ENCODE results near the gene BAZ2B.
"Not testable (repeated sequence)": the region's sequence is repeated elsewhere in the genome, so short reads cannot be mapped to it uniquely, and the experiment has no call there.

Gene BAZ2B

DNA sequence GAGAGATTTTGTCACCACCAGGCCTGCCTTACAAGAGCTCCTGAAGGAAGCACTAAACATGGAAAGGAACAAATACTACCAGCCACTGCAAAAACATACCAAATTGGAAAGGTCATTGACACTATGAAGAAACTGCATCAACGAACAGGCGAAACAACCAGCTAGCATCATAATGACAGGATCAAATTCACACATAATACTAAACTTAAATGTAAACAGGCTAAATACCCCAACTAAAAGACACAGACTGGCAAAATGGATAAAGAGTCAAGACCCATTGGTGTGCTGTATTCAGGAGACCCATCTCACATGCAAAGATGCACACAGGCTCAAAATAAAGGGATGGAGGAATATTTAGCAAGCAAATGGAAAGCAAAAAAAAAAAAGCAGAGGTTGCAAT lies 9.3 kb upstream of the BAZ2B start:
- H3K27ac Mint-ChIP-seq, H3K4me3 Mint-ChIP-seq, DNase-seq, H3K27me3 Mint-ChIP-seq, ATAC-seq, H3K4me1 Mint-ChIP-seq: not testable (repeated sequence)
- peaks cover 7 to 12% of the 10 kb centered on the region in 2 donors for H3K9me3 Mint-ChIP-seq

DNA sequence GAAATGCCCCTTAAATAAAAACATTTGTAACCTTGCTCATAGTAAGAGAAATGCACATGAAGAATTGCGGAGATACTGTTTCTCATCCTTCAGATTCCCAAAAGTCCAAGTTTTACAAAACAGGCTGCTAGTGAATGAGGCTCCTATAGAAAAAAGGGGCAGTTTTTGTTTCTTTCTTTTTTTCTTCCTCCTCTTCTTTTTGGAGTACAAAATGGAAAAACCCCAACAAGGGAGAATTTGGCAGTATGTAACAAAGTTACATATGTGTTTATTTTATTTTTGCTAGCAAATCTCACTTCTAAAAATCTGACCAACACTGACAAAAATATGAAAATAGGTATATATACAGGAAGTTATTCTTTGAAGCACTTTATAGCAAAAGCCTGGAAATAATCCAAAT lies 7.1 kb upstream of the BAZ2B start:
- ATAC-seq (no peak), DNase-seq (no peak)
- no peak overlapping the region for H3K27ac Mint-ChIP-seq
- no peak overlapping the region for H3K4me3 Mint-ChIP-seq
- peaks cover 7% of the 10 kb centered on the region in 2 donors for H3K9me3 Mint-ChIP-seq
- no peaks in the 10 kb centered on the region for H3K4me1 Mint-ChIP-seq
- no peaks in the 10 kb centered on the region for H3K27me3 Mint-ChIP-seq

DNA sequence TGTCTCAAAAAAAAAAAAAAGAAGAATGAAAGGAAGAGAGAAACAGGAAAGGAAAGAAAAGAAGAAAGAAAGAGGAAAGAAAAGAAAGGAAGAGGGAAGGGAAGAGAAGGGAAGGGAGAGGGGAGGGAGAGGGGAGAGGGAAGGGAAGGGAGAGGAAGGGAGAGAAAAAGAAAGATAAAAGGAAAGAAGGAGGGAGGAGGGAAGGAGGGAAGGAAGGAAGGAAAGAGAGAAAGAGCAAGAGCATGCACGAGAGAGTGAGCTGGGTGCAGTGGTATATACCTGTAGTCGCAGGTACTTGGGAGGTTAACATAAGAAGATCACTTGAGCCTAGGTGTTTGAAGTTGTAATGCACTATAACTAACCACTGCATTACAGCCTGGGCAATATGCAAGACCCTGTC lies 6.6 kb upstream of the BAZ2B start:
- H3K9me3 Mint-ChIP-seq: peaks cover 3 to 7% of the 10 kb centered on the region in 2 donors
- no peak overlapping the region for H3K4me3 Mint-ChIP-seq
- H3K27me3 Mint-ChIP-seq: no peaks in the 10 kb centered on the region
- DNase-seq (no peak), ATAC-seq (no peak)
- no peak overlapping the region for H3K27ac Mint-ChIP-seq
- no peaks in the 10 kb centered on the region for H3K4me1 Mint-ChIP-seq

DNA sequence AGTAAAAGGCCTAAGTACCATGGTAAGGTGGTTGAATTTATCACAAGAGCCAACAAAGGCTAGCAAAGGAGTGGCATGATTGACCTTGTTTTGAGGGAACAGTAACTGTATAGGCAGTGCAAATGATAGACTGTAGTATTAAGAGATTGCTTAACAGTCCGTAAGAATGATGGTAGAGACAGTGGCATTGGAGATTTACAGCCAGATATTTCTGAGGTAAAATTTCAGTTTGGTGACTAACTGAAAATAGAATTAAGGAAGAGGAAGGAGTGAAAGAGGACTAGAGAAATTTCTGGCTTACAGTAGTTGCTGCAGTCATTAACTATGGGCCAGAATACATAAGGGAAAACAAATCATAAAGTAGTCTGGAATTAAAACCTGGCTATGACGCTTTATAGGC lies 4.4 kb upstream of the BAZ2B start:
- DNase-seq (no peak), ATAC-seq (no peak)
- no peaks in the 10 kb centered on the region for H3K9me3 Mint-ChIP-seq
- no peak overlapping the region for H3K4me3 Mint-ChIP-seq
- no peak overlapping the region for H3K27ac Mint-ChIP-seq
- no peaks in the 10 kb centered on the region for H3K27me3 Mint-ChIP-seq
- H3K4me1 Mint-ChIP-seq: peaks cover 6% of the 10 kb centered on the region

DNA sequence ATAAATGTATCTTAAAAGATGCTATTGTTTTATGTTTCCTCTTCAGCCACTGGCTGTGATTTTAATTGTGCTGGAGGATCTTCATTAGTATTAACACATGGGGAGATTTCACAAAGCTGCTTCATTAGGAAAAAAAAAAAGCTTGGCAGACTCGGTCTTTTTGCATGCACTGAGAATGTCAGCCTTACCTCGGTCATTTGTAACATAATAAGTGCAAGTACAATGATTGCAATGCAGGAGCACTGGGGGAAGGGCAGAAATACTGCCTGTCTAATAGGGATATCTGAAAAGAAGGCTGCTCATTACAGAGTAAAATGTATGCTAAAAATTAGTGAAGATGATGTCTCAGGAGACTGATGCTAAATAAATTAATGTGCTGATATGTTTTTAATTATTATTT lies 1.3 kb upstream of the BAZ2B start:
- H3K27me3 Mint-ChIP-seq: peaks cover 7% of the 10 kb centered on the region
- ATAC-seq (no peak), DNase-seq (no peak)
- no peak overlapping the region for H3K4me3 Mint-ChIP-seq
- H3K27ac Mint-ChIP-seq: no peak overlapping the region
- no peaks in the 10 kb centered on the region for H3K9me3 Mint-ChIP-seq
- H3K4me1 Mint-ChIP-seq: peaks cover 13% of the 10 kb centered on the region

DNA sequence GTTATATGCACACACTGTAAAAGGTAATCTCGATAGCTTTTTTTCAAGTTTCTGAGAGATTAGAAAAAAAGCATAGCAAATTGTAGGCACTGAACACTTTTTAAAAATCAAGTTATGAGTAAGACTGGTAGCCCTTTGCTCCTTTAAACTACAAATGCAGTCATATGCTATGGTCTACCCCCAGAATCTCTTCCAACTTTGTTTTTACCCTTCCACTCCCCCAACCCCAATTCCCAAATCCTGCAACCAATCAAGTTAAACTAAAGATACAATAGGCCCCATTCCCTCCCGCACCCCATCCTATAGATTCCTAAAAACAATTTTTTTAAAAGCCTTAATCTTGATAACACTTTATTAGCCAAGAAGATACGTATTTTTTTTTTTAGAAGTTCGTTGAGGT lies 752 bp upstream of the BAZ2B start:
- Mint-ChIP-seq H3K27me3 (peaks cover 7% of the 10 kb centered on the region), H3K4me3 (no peak overlapping the region)
- no peak for ATAC-seq

DNA sequence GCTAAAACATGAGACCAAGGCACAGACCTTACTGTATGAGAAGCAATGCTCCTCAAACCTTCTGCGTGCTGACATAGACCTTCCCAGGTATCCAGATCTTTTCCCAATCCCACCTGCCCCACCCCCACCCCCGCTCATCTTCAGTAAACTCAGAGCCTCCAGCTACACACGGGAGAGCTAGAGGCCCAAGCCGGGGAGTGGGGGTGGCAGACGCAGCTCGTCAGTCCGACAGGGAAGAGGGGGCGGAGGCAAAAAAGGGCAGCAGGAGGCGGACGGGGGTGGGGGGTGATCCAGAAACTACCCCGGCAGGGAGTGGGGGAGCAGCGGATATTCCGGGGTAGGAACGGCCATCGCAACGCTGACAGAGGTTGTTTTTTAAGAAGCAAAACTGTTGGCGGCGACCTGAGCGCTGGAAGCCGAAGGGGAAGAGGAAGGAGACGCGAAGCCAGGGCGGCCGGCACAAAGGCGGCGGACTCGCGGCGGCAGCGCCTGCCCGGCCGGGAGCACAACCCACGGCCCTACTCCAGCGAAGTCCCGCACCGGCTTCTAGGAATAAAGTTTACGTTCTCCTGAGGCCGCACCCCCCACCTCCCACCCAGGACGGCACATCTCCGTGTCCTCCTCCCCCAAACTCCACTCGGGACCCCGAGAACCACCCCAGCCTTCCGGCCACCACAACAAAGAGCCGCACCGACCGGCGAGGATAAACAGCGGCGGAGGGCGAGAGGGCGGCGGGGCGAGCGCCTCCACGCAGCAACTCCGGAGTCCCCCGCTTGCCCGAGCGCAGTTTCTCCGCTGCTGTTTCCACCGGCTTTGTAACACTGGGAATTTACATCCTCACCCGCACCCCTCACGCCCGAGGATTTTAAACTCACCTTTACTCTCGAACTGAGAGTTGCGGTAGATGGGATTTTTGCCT lies 722 bp downstream of the BAZ2B start:
- H3K4me1 Mint-ChIP-seq: peaks cover 13% of the 10 kb centered on the region
- peaks cover 7% of the 10 kb centered on the region for H3K27me3 Mint-ChIP-seq
- peak overlapping the region; percentile 90 to 91 for H3K4me3 Mint-ChIP-seq
- H3K9me3 Mint-ChIP-seq: no peaks in the 10 kb centered on the region
- H3K27ac Mint-ChIP-seq: peak overlapping the region; percentile 87 to 88
- ATAC-seq (peak; percentile 85), DNase-seq (peak; percentile 32 to 41)

More for the DNA sequence above, 752 bp upstream of the BAZ2B start:
- DNase-seq: no peak
- H3K27ac Mint-ChIP-seq: no peak overlapping the region
- H3K9me3 Mint-ChIP-seq: no peaks in the 10 kb centered on the region
- H3K4me1 Mint-ChIP-seq: peaks cover 13% of the 10 kb centered on the region

DNA sequence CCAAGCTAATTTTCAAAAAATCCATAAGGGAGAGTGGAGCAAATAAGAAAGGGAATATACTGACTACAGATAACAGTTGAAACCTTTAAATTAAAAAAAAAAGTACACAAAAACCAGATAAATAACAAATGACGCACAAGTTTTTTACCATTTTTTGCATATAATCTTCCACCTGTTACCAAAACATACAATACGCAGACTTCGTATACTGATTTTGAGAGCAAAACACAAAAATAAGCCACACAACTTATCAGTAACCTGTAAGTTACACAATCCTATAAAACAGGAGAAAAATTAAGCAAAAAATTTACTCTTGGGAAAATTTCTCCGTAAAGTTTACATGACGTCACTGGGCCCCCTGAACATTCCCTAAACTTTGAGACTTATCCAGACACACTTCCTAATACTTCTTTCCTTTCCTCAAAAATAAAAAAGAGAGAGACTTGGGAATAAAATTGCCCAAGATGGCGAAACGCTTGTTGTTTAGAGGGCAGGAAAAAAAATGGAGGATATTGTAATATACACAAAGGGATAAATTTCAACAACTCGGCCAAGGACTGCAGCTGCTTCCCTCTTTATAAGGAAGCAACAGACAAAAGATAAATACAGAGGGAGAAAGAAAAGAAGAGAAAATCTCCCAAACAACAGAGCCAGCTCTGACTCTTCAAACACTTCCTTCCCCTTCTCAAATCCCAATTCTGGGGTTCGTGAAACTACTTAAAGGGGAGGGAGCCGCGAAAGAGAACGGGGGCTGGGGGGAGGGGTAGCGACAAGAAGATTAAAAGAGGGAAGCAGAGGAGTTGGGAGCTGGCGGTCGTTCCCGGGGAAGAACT lies 1.6 kb downstream of the BAZ2B start:
- peak overlapping the region; percentile 90 to 91 for H3K4me3 Mint-ChIP-seq
- H3K4me1 Mint-ChIP-seq: peaks cover 13% of the 10 kb centered on the region
- peak overlapping the region; percentile 42 to 88 for H3K27ac Mint-ChIP-seq
- no peaks in the 10 kb centered on the region for H3K9me3 Mint-ChIP-seq
- DNase-seq (no peak), ATAC-seq (no peak)
- peaks cover 7% of the 10 kb centered on the region for H3K27me3 Mint-ChIP-seq

DNA sequence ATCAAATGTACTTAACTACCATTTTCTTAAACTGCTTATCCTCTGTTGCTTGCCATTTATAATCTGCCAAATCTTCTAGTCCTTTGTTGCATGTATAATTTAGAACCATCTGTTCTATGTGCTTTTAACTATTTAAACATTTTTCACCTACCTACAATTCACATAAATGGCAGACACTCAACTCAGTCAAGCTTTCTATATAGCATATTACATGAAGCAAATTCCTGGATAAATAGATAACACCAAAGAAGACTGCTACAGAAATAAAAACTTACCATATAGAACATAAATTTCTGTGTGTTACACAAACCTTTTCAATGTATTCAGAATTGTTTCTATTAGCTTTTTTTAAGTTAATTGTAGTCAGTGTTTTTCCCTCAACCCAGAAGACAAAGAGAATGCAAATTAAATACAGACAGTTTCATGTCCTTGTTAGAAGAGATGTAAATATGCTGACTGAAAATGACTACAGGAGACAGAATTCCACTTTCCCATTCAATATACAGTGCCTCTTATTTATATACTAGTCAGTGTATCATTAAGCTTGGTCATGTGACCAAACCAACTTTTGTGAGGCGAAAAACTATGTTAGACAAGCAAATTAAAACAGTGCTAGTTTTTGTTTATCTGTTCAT lies 2.6 kb downstream of the BAZ2B start:
- H3K9me3 Mint-ChIP-seq: no peaks in the 10 kb centered on the region
- peaks cover 13% of the 10 kb centered on the region for H3K4me1 Mint-ChIP-seq
- peaks cover 7% of the 10 kb centered on the region for H3K27me3 Mint-ChIP-seq
- no peak overlapping the region for H3K4me3 Mint-ChIP-seq
- DNase-seq (no peak), ATAC-seq (no peak)
- no peak overlapping the region for H3K27ac Mint-ChIP-seq

DNA sequence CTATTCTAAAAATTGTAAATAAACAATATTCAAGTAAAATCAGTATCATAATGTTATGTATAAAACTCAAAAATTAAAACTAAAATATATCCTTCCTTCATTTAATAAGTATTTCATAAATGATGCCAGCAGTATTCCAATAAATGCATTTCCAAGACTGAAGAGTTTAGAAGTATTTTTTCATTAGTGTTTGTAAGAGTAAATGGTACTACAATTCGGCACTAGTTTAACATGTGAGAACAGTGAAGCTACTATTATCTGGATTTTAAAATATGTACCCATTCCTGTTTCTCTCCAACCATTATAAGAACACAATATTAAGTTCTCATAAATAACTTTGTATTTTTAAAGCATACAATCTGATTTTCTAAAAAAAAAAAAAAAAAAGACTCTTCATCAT lies 3.3 kb downstream of the BAZ2B start:
- DNase-seq: no peak
- Mint-ChIP-seq H3K27ac (no peak overlapping the region), H3K27me3 (peaks cover 7% of the 10 kb centered on the region), H3K9me3 (no peaks in the 10 kb centered on the region), H3K4me1 (peaks cover 13% of the 10 kb centered on the region), H3K4me3 (no peak overlapping the region)
- no peak for ATAC-seq

DNA sequence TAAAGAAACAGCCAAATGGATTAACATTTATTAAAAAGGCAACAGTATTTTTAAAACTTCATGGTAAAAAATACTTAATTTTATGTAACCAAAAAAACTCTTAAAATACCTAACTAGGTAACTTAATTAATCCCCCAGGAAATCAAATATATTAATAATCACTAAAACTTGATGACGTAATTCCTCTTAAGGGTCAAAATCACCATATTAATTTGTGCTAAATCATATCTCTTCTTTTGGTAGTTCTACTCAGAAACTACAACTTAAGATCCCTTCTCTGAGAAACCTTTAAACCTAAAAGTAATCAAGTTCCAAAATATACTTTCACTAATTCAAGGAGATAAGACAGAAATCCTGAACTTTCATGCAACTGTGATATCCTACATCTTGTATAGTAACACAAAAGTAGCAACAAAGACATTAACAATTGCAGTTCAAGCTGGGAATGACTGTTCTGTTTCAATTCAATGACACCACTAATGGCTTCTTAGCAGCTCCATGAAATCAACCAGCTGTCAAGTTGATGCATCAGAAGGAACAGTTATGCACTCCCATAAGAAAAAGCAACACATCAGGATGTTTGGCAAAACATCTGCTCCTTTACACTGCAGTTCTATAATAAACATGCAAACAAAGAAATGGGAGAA lies 4.0 kb downstream of the BAZ2B start:
- H3K27ac Mint-ChIP-seq: no peak overlapping the region
- DNase-seq: no peak
- no peak overlapping the region for H3K4me3 Mint-ChIP-seq
- peaks cover 13% of the 10 kb centered on the region for H3K4me1 Mint-ChIP-seq
- peaks cover 7% of the 10 kb centered on the region for H3K27me3 Mint-ChIP-seq
- no peaks in the 10 kb centered on the region for H3K9me3 Mint-ChIP-seq
- no peak for ATAC-seq

DNA sequence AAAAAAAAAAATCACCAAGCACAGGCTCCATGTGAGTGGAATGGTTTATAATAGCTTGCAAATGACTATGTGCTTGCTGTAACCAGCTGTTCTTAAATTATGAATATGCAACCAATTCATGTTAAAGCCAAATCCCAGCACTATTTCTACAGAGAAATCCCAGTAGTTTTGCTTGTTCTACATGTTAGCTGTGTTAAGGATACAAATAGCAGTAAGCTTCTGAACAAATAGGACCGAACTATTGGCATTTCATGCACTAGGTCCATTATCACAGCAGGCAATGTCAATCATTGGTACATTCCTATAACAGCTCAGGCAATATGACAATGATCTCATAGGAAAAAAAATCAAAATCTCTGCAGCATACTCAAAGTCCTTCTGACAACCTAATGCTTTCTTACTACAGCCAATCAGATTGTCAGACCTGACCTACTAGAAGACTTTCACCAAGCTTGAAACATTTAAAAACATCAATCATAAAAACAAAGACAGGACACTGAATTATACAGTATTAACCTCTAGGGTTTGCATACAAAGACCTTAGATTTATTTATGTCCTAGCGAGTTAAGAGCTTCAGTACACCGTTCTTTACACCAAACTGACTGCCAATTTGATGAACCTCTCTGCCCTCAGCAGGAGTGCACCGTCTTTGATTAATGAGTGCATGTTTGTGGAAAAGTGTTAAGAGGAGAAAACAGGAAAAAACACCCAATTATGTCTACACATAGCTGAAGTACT lies 6.4 kb downstream of the BAZ2B start:
- peaks cover 5% of the 10 kb centered on the region for H3K4me1 Mint-ChIP-seq
- no peak overlapping the region for H3K27ac Mint-ChIP-seq
- ATAC-seq (no peak), DNase-seq (no peak)
- peaks cover 5% of the 10 kb centered on the region for H3K27me3 Mint-ChIP-seq
- no peaks in the 10 kb centered on the region for H3K9me3 Mint-ChIP-seq
- H3K4me3 Mint-ChIP-seq: no peak overlapping the region

DNA sequence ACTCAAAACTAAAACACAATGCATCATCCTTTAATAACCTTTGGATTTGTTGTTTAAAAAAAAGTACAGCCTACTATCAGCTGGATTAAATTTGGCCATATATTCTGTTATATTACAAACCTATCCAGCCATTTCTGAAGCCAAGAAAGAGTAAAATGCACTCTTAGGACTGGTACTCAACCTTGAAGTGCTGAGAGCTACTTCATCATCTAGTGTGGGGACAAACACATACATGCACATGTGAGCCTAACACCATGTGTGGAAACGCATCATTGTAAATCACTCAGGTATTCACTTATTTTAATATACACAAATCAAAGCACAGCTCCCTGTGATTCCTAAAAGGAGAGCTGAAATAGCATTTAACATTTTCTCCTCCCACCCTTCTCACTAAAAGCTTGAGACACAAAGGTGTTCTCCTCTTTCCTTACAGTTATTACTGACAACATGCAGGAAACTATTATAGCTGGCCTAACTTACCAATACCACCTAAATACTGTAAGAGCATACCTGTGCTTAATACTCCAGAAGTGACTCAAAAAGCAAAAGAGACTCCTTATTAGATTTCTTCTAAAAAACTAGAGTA lies 7.5 kb downstream of the BAZ2B start:
- no peaks in the 10 kb centered on the region for H3K9me3 Mint-ChIP-seq
- no peak overlapping the region for H3K4me3 Mint-ChIP-seq
- DNase-seq: no peak
- H3K27ac Mint-ChIP-seq: no peak overlapping the region
- no peak for ATAC-seq
- no peaks in the 10 kb centered on the region for H3K27me3 Mint-ChIP-seq
- no peaks in the 10 kb centered on the region for H3K4me1 Mint-ChIP-seq

DNA sequence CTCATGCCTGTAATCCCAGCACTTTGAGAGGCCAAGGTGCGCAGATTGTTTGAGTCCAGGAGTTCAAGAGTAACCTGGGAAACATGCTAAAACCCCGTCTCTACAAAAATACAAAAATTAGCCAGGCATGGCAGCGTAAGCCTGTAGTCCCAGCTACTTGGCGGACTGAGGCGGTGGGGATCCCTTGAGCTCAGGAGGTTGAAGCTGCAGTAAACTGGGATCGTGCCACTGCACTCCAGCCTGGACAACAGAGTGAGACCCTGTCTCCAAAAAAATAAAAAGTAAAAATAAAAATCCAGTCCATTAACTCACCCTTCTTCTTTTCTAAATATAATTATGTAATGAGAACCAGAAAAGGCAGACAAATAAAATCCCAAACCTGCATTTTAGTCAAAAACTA lies 8.2 kb downstream of the BAZ2B start:
- ATAC-seq: no peak
- Mint-ChIP-seq H3K4me3 (no peak overlapping the region), H3K27me3 (no peaks in the 10 kb centered on the region), H3K4me1 (no peaks in the 10 kb centered on the region), H3K27ac (no peak overlapping the region), H3K9me3 (no peaks in the 10 kb centered on the region)
- no peak for DNase-seq
